Right renal pelvis (tissue), 4 donors: ENCODE data around the gene SCYGR4. TPM values are rescaled to one million over a fixed set of nuclear protein-coding genes. Genes with fewer than 3 reads are reported as not detected.
"Not testable (repeated sequence)": the region's sequence is repeated elsewhere in the genome, so short reads cannot be mapped to it uniquely, and the experiment has no call there.

Source experiments
- DNase-seq, 4 donors: peaks; one replicate each; pipeline ENCODE4 v3.0.0-alpha.2; 2013; ENCODE audit warnings: low read depth in 4 of 4, low spot score in 3 of 4, missing footprints in 1 of 4
- polyA plus RNA-seq, 4 donors: library from polyadenylated mRNA; unstranded; fragments of 120-200 nt; gene quantifications; one replicate each; pipeline ENCODE4 v1.2.1, GENCODE V29; 2013; ENCODE audit not compliant: insufficient read length in 4 of 4

The SCYGR4 gene
- polyA plus RNA-seq, 4 donors = not detected

DNA sequence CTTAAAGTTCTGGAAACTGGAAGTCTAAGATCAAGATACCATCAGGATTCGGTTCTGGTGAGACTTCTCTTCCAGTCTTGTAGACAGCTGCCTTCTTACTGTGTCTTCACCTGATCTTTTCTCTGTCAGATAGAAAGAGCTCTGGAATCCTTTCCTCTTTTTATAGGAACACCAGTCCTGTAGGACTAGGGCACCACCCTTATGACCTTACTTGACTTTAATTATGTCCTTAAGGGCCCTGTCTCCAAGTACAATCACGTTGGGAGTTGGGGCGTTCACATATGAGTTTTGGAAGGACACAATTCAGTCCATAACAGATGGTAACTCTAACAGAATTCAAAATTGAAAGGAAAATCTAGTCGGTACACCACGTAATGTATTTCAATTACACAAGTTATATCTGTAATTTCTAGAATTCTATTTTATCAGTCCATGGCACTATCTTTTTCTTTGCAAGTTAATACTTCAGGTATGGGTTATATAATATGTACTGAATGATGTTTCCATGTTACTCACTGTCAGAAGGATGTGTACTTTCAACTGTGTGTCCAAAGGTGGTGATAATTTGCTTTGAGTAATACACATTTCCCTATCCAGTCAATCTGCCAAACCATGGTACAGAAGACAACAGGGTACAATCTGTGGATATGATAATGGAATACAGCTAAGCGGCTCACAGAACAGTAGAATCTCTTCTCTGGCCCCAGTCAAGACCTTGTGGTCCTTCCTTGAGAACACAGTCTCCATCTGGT lies 48.1 kb downstream of the SCYGR4 start:
- DNase-seq = no peak

- DNase-seq = not testable (repeated sequence)
Measured at GRCh38 chr2:227666631-227667170, 49.4 kb downstream of the SCYGR4 start, which contains the start of gene SCYGR5. TSS of gene SCYGR5 (plus strand) at chr2:227666804. CDS start at chr2:227666804, 0 bp downstream.

Other genes with a start within 250 kb of the SCYGR4 start
- gene TM4SF20, start 238.2 kb upstream of the SCYGR4 start, polyA plus RNA-seq = under 1 TPM; 0.05 to 0.21 (median 0.13) TPM
- gene SCYGR1, start 229.5 kb upstream of the SCYGR4 start, polyA plus RNA-seq = not detected
- gene AGFG1, start 145.3 kb upstream of the SCYGR4 start, polyA plus RNA-seq = 10 to 100 TPM; 70.8 to 80.9 (median 73.7) TPM
- not detected for gene SCYGR2, start 18.6 kb upstream of the SCYGR4 start, polyA plus RNA-seq
- gene SCYGR3, start 2.7 kb upstream of the SCYGR4 start, polyA plus RNA-seq = not detected
- not detected for gene SCYGR5, start 49.3 kb downstream of the SCYGR4 start, polyA plus RNA-seq
- 1 to 10 TPM; 6.6 to 9.8 (median 7.5) TPM for gene SLC19A3, start 100.5 kb downstream of the SCYGR4 start, polyA plus RNA-seq
- not detected for gene SCYGR6, start 107.3 kb downstream of the SCYGR4 start, polyA plus RNA-seq
- not detected for gene SCYGR7, start 110.8 kb downstream of the SCYGR4 start, polyA plus RNA-seq
- not detected for gene SCYGR8, start 128.4 kb downstream of the SCYGR4 start, polyA plus RNA-seq
- under 1 TPM in 2 of 4 donors, not detected in 2; 0.22 to 0.52 TPM for gene CCL20, start 196.3 kb downstream of the SCYGR4 start, polyA plus RNA-seq